Measurements from ENCODE around the gene TEKTIP1. TPM values are rescaled to one million over a fixed set of nuclear protein-coding genes. Genes with fewer than 3 reads are reported as not detected.
A peak's percentile ranks its signal among the peaks of the same experiment; 100 is the strongest.
"Not testable (repeated sequence)": the region's sequence is repeated elsewhere in the genome, so short reads cannot be mapped to it uniquely, and the experiment has no call there.

Gene TEKTIP1
- total RNA-seq, 2 donors from 2014 or later: 2.1 to 4.0 TPM

DNA sequence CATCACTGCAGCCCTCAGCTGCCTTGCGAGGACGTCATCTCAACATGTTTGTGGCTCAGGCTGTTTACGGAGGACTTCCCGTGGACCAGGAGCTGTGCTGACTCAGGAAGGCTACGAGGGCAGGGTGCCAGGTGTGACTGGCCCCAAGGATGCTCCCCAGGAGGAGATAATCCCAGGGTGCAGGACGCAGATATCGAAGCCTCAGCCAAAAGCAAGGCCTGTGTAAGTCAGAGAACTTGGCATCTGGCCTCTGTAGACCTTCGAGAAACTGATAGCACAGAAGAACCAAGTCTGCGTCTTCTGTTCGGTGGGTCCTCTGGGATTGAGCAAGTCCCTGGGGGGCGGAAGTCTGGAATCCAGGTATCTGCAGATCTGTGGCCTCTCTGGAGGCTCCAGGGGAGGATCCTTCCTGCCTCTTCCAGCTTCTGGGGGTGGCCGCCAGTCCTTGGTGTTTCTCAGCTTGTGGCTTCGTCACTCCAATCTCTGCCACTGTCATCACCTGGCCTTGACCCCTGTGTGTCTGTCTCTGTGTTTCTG is 35.9 kb upstream of the TEKTIP1 start:
- Mint-ChIP-seq H3K27me3 (no peaks in the 10 kb centered on the region), H3K4me3 (no peak overlapping the region), H3K27ac (no peak overlapping the region), H3K36me3 (ENCODE audit: low read depth) (peaks cover 18% of the 10 kb centered on the region), H3K4me1 (peaks cover 21% of the 10 kb centered on the region), H3K9me3 (peaks cover 4% of the 10 kb centered on the region)
- no peak for ATAC-seq (replicated peaks)

- Mint-ChIP-seq H3K27ac (no peak overlapping the region), H3K4me3 (peak overlapping the region; percentile 81), H3K4me1 (peaks cover 24% of the 10 kb centered on the region), H3K27me3 (no peaks in the 10 kb centered on the region), H3K36me3 (ENCODE audit: low read depth) (peaks cover 33% of the 10 kb centered on the region), H3K9me3 (peaks cover 4% of the 10 kb centered on the region)
- ATAC-seq (replicated peaks): no peak
Measured at GRCh38 chr19:3504735-3505134, 34.2 kb upstream of the TEKTIP1 start.

DNA sequence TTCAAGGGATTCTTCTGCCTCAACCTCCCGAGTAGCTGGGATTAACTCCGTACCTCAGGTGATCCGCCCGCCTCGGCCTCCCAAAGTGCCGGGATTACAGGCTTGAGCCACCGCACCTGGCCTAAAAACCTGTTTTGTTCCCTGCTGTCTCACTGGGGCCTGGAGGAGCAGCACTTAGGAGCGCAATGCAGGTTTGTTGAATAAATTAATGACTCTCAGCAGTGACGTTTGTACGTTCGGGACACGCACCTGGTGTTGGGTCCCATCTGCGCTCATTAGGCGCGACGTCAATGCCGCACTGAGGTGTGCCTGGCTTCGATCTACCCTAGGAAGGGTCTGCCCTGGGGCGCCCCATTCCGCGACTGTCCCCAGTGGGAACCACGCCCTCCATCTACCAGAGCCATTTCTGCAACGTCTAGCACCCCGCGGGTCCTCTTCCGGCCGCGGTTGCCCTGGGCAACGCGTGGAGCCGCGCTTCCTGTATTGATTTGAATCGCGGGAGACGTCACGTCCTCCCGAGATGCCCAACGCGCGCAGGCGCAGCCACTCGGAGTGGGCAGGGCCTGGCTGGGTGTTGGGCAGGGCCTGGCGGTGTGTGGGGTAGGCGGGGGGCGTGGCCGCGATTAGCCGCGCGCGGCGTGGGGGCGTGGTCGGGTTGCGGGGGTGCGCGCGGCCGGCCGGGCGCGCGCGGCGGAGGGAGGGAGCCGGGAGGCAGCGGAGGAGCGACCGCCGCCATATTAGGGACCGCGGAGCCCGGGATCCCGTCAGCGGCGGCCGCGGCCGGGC is 33.2 kb upstream of the TEKTIP1 start, which contains the start of gene FZR1:
TSS of gene FZR1 (plus strand) at position 714 of the 786 bp plus-strand sequence. CDS start 16,679 bp downstream, outside the sequence.
- ATAC-seq (replicated peaks): peak; percentile 93
- H3K27me3 Mint-ChIP-seq: no peaks in the 10 kb centered on the region
- peaks cover 3% of the 10 kb centered on the region for H3K9me3 Mint-ChIP-seq
- peaks cover 32% of the 10 kb centered on the region for H3K36me3 Mint-ChIP-seq (ENCODE audit: low read depth)
- H3K4me1 Mint-ChIP-seq: peaks cover 25% of the 10 kb centered on the region
- peak within 1 kb of the TSS; percentile 97 for H3K27ac Mint-ChIP-seq
- peak within 1 kb of the TSS; percentile 81 for H3K4me3 Mint-ChIP-seq

DNA sequence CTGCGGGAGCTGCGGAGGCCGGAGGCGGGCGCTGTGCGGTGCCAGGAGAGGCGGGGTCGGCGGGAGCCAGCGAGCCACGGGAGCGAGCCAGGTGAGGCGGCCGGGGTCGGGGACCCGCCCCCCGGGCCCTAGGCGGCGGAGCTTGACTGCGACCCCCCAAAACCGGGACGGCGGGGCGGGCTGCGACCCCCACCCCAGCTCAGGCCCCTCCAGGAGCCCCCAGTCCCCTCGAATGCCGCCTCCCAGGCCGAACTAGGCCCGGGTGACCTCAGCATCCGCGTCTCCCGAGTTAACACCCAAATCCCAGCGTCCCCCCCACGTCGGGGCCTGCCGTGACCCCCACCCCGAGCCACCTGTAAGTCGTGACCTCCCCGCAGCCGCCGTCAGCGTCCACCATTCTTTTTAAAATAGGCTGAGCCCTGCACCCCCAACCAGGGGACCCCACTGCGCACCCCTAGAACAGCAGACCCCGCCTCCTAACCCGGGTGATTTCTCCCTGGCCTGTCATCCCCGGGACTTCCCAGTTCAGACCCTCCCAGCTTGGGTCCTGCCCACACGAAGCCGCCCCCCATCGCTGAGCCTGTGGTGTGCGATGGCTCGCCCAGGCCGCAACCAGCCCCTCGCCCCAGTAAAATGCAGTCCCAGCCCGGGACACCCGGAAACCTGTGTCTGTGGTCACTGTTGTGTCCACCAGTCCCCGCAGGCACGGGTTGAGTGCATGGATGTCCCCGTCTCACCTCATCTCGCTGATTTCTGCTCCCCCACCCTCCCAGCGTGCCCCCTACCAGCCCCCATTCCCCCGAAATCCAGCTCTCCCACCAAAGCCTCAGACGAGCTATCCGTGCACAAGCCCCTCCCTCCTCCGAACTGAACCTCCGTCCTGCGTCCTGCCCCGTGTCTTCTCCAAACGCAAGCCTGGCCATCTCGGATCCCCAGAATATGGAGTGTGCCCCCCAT is 32.3 kb upstream of the TEKTIP1 start:
- Mint-ChIP-seq H3K36me3 (ENCODE audit: low read depth) (peaks cover 32% of the 10 kb centered on the region), H3K4me1 (peaks cover 20% of the 10 kb centered on the region), H3K4me3 (peak overlapping the region; percentile 81), H3K27me3 (no peaks in the 10 kb centered on the region), H3K9me3 (no peaks in the 10 kb centered on the region), H3K27ac (peak overlapping the region; percentile 97)
- ATAC-seq (replicated peaks): no peak

DNA sequence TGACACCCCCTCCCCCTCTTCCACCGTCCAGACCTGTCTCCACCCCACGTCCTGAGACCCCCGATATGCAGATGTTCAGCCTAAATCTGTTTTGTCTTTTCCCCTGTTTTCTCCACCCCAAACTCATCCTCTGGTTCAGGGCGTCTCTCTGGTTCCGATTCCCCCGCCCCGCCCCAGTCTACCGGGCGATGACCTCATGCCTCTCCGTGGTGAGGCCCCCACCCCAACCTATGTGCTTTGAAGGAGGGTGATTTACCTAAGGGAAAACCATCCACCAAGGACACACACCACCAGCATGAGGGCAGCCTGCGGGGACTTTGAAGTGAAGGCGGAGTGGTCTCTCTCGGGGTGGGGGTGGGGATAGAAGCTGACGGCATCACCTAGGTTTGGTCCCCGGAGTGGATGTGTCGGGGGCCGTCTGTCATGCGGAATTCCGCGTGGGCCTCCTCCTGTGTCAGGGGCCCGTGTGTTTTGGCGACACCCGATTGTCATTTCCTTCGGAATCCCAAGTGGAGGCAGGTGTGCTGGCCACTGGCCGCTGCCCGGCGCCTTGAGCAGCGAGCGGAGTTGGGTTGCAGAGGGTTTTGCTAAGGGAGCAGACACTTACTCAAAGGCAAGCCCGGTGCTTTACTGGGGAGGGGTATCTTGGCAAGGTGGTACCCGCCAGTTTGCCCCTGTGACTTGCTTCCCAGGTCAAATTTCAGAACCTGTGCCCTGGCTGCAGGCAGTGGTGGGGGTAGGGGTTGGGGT is 31.4 kb upstream of the TEKTIP1 start:
- Mint-ChIP-seq H3K27me3 (no peaks in the 10 kb centered on the region), H3K9me3 (no peaks in the 10 kb centered on the region), H3K4me1 (peaks cover 20% of the 10 kb centered on the region), H3K36me3 (ENCODE audit: low read depth) (peaks cover 36% of the 10 kb centered on the region), H3K4me3 (peak overlapping the region; percentile 81), H3K27ac (peak overlapping the region; percentile 97)
- ATAC-seq (replicated peaks): no peak

- not testable (repeated sequence) for H3K27ac Mint-ChIP-seq; H3K27me3 Mint-ChIP-seq; H3K9me3 Mint-ChIP-seq; ATAC-seq (replicated peaks)
- Mint-ChIP-seq H3K4me1 (peaks cover 20% of the 10 kb centered on the region), H3K4me3 (peak overlapping the region; percentile 81), H3K36me3 (ENCODE audit: low read depth) (peaks cover 36% of the 10 kb centered on the region)
Measured at GRCh38 chr19:3508121-3508661, 30.8 kb upstream of the TEKTIP1 start.

DNA sequence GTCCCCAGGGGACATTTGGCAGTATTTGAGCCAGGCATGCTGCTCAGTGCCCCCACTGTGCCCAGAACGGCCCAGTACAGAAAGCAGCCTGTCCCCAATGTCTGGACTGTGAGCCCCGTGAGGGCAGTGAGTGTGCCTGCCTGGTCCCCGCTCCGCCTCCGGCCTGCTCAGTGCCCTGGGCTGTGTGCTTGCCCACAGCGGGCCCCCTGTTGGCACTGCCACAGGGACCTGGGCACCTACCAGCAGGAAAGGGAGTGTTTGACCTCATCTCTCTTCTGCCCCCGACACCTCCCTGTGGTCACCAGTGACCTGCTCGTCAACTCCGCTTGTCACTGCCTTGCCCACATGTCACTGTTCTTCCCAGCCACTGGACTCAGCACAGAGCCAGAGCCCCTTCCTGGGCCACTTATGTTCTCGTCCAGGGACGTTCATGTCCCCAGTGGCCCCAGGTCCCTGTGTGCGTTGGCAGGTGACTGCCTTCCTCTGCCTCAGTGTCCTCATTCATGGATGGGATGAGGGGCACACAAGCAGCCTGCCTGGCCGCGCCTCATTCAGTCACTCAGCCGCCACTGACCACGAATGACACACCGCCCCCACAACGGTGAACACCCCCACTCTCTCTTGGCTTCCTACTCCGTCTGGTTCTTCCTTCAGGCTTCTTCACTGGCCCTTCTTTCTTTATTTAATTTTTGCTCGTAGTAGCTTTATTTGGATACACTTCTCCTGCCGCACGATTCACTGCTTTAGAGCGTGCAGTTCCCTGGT is 30.0 kb upstream of the TEKTIP1 start:
- ATAC-seq (replicated peaks): no peak
- Mint-ChIP-seq H3K4me3 (peak overlapping the region; percentile 81), H3K27ac (peak overlapping the region; percentile 94), H3K36me3 (ENCODE audit: low read depth) (peaks cover 36% of the 10 kb centered on the region), H3K4me1 (peaks cover 23% of the 10 kb centered on the region), H3K9me3 (no peaks in the 10 kb centered on the region), H3K27me3 (no peaks in the 10 kb centered on the region)

- H3K4me1 Mint-ChIP-seq: peaks cover 29% of the 10 kb centered on the region
- peaks cover 36% of the 10 kb centered on the region for H3K36me3 Mint-ChIP-seq (ENCODE audit: low read depth)
- H3K9me3 Mint-ChIP-seq: no peaks in the 10 kb centered on the region
- peak overlapping the region; percentile 94 for H3K27ac Mint-ChIP-seq
- no peaks in the 10 kb centered on the region for H3K27me3 Mint-ChIP-seq
- peak overlapping the region; percentile 81 for H3K4me3 Mint-ChIP-seq
- peak; percentile 37 for ATAC-seq (replicated peaks)
Measured at GRCh38 chr19:3509566-3509989, 29.4 kb upstream of the TEKTIP1 start.

DNA sequence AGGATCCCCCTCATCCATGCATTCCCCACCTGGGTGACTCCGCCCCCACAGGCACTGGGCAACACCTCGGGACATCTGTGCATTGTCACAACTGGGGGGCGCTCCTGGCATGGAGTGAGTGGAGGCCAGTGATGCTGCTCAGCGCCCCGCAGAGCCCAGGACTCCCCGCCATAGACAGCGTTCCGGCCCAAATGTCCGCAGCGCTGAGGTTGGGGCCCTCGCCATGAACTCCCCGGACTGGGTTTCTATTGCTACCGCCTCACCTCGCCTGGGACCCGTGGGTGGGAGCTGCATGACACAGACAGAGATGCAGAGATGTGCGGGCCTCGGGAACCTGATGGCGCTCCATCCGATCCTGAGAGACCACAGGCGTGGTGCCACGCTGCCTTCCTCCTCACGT is 28.2 kb upstream of the TEKTIP1 start:
- Mint-ChIP-seq H3K27me3 (no peaks in the 10 kb centered on the region), H3K4me1 (peaks cover 30% of the 10 kb centered on the region), H3K4me3 (no peak overlapping the region), H3K36me3 (ENCODE audit: low read depth) (peaks cover 36% of the 10 kb centered on the region), H3K9me3 (no peaks in the 10 kb centered on the region), H3K27ac (no peak overlapping the region)
- ATAC-seq (replicated peaks): no peak

- H3K27ac Mint-ChIP-seq: no peak overlapping the region
- H3K36me3 Mint-ChIP-seq (ENCODE audit: low read depth): peaks cover 36% of the 10 kb centered on the region
- H3K27me3 Mint-ChIP-seq: no peaks in the 10 kb centered on the region
- H3K4me3 Mint-ChIP-seq: no peak overlapping the region
- H3K4me1 Mint-ChIP-seq: peaks cover 30% of the 10 kb centered on the region
- no peaks in the 10 kb centered on the region for H3K9me3 Mint-ChIP-seq
- ATAC-seq (replicated peaks): no peak
Measured at GRCh38 chr19:3511506-3512251, 27.3 kb upstream of the TEKTIP1 start.

- H3K4me3 Mint-ChIP-seq: no peak overlapping the region
- H3K36me3 Mint-ChIP-seq (ENCODE audit: low read depth): peaks cover 26% of the 10 kb centered on the region
- no peaks in the 10 kb centered on the region for H3K9me3 Mint-ChIP-seq
- ATAC-seq (replicated peaks): no peak
- H3K27me3 Mint-ChIP-seq: no peaks in the 10 kb centered on the region
- peaks cover 22% of the 10 kb centered on the region for H3K4me1 Mint-ChIP-seq
- H3K27ac Mint-ChIP-seq: no peak overlapping the region
Measured at GRCh38 chr19:3512562-3513228, 26.3 kb upstream of the TEKTIP1 start.
